Epithelial cell of esophagus (primary cell): ENCODE data around the gene OPHN1.
A peak's percentile ranks its signal among the peaks of the same experiment; 100 is the strongest.

Source experiments
- DNase-seq: peaks from one replicate; pipeline ENCODE4 v3.0.0; 2010; ENCODE audit warnings: low read depth
- H3K4me3 ChIP-seq: 2 replicates; pipeline ENCODE4 v1.5.1; 2011; ENCODE audit warnings: mild to moderate bottlenecking, low read length, control low read depth
- CTCF ChIP-seq: IDR thresholded peaks from 2 replicates; pipeline ENCODE4 v1.5.1; 2011; ENCODE audit warnings: low read depth, mild to moderate bottlenecking, low read length, control low read depth, inconsistent platforms; ENCODE audit not compliant: insufficient read depth; ENCODE audit errors: missing control alignments

The OPHN1 gene

GRCh38 chrX:68238568-68238967, 194.7 kb downstream of the OPHN1 start:
- peak; percentile 32 for TF ChIP-seq CTCF
- H3K4me3 ChIP-seq: no peak overlapping the region
- peak; percentile 4 for DNase-seq

GRCh38 chrX:68234171-68234910, 199.0 kb downstream of the OPHN1 start:
- no peak overlapping the region for H3K4me3 ChIP-seq
- no peak for DNase-seq
- no peak for TF ChIP-seq CTCF

GRCh38 chrX:68232206-68232605, 201.1 kb downstream of the OPHN1 start:
- peak; percentile 75 for DNase-seq
- TF ChIP-seq CTCF: no peak

GRCh38 chrX:68209008-68209407, 224.3 kb downstream of the OPHN1 start:
- TF ChIP-seq CTCF: no peak
- H3K4me3 ChIP-seq: no peak overlapping the region
- DNase-seq: peak; percentile 45

More at GRCh38 chrX:68232206-68232605, 201.1 kb downstream of the OPHN1 start:
- no peak overlapping the region for H3K4me3 ChIP-seq

- no peak for TF ChIP-seq CTCF
- DNase-seq: no peak
- H3K4me3 ChIP-seq: no peak overlapping the region
These were observed 228.7 kb downstream of the OPHN1 start for GRCh38 chrX:68204521-68205038.

- H3K4me3 ChIP-seq: no peak overlapping the region
- no peak for TF ChIP-seq CTCF
- no peak for DNase-seq
These were observed 229.6 kb downstream of the OPHN1 start for GRCh38 chrX:68203646-68204045.

GRCh38 chrX:68203211-68203610, 230.1 kb downstream of the OPHN1 start:
- DNase-seq: peak; percentile 51
- no peak for TF ChIP-seq CTCF
- H3K4me3 ChIP-seq: no peak overlapping the region
